HG02884 (cell line): Measurements from ENCODE around the gene PRODH.
"Not testable (repeated sequence)": the region's sequence is repeated elsewhere in the genome, so short reads cannot be mapped to it uniquely, and the experiment has no call there.

ENCODE experiments used
- ATAC-seq: cut with Tn5 transposase; IDR thresholded peaks from one replicate; pipeline ENCODE4 v1.9.1; 2021; ENCODE audit warnings: mild to moderate bottlenecking, moderate library complexity; ENCODE audit not compliant: unreplicated experiment

PRODH gene

GRCh38 chr22:18956121-18956895 is 20.2 kb upstream of the PRODH start:
- ATAC-seq = not testable (repeated sequence)

DNA sequence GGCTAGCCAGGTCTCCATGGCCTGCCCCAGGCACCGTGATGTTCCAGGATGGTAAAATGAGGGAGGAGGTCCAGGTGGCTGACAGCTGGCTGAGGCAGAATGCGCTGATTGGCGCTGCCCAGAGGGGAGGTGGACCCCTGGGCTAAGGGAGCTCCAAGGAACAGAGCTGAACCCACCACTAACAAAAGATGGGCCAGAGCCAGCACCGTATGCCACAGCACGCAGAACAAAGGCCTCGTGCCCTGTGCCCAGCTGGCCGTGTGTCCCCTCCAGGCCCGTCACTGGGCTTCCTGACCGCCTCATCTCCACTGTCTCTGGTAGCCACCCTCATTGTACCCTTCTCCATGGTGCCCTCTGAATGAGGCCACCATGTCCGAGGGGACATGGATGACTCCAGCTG is 19.6 kb upstream of the PRODH start:
- ATAC-seq = no peak

- ATAC-seq = no peak
Observed at GRCh38 chr22:18954990-18955571, 19.0 kb upstream of the PRODH start.

DNA sequence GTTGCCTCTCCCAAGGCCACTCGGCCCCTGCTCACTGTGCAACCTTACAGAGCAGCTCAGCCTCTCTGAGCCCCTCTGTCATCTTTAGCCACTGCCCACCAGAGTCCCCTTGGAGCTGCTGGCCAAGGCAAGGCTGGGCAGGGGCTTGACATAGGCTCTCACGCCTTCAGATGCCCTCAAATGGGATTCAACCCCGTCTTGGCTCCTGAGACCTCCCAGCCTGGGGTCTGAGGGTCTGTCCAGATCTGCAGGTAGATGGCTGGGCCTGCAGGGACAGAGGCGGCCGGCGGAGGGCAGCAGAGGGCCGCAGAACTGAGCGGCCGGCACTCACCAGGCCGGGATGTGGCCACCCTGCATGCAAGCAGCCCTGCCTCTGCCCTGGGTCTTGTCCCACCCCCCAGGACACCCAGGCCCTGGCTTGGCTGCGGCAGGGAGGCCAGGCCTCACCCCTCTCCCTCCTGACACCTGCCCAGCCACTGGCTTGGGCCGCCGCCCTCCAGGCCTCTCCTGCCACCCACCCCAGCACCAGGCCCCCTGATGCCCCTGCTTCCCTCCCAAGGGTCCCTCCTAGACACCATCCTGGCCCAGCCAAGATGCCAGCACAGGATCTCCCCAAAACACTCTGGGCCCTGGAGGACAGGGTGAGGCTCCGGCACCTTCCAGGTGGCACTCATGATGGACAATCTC is 18.4 kb upstream of the PRODH start:
- not testable (repeated sequence) for ATAC-seq

GRCh38 chr22:18953128-18953527 is 17.0 kb upstream of the PRODH start:
- not testable (repeated sequence) for ATAC-seq

GRCh38 chr22:18952022-18952421 is 15.9 kb upstream of the PRODH start:
- no peak for ATAC-seq

GRCh38 chr22:18950141-18950540 is 14.0 kb upstream of the PRODH start:
- no peak for ATAC-seq

DNA sequence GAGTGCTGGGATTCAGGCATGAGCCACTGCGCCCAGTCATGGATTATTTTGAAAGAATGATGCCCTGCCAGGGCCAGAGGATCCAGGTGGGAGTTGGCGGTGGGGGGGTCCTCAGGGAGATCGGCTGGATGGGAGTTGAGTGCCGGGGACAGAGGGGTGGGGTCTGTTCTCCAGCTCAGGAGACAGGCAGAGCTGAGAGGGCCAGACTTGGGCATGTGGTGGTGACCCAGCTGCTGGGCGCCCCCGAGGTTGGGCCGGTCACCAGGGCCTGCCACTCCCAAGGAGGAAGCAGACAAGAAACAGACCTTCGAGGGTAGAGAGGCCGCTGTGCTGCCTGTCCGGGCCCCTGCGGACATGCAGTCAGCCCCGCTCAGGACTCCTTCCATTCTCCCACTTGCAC is 11.8 kb upstream of the PRODH start:
- no peak for ATAC-seq

GRCh38 chr22:18947105-18947504 is 11.0 kb upstream of the PRODH start:
- not testable (repeated sequence) for ATAC-seq

DNA sequence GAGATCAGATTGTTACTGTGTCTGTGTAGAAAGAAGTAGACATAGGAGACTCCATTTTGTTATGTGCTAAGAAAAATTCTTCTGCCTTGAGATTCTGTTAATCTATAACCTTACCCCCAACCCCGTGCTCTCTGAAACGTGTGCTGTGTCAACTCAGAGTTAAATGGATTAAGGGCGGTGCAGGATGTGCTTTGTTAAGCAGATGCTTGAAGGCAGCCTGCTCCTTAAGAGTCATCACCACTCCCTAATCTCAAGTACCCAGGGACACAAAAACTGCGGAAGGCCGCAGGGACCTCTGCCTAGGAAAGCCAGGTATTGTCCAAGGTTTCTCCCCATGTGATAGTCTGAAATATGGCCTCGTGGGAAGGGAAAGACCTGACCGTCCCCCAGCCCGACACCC is 2.6 kb upstream of the PRODH start:
- ATAC-seq = not testable (repeated sequence)

DNA sequence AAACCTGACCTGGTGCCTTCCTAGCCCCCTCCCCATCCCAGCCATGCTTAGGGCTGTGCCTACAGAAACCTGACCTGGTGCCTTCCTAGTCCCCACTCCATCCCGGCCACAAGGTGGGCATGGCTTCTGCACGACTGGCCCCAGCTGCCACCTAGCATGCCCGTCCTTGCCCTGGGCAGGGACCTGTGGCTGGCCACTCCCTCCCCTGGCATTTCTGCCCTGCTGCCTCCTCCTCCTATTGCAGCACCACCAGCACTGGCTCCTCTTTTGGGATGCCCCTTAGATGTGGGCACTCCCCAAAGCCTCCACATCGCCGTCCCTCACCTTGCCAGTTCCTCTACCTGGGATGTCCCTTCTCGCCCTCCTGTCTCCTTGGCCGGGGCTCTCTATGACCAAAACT is 1.4 kb downstream of the PRODH start:
- ATAC-seq = not testable (repeated sequence)

DNA sequence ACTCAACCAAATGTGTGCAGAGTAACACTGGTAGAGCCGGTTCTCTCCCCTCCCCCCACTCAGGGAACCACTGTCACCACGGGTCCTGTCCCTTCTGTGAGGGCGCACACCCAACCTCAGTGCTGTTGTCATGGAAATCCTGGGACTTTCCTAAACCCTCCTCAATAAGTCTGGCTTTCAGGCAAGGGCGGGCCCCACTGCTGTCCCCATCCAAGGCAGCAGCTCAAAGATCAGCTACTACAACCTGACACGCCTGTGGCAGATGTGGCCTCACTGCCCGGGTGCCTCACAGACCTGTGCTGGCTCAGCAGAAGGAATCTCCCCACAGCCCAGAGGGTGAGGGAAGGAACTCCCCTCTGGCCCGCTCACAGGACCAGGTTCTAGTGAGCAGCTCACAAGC is 2.2 kb downstream of the PRODH start:
- ATAC-seq = no peak

GRCh38 chr22:18931905-18932652 is 4.0 kb downstream of the PRODH start:
- ATAC-seq = no peak

GRCh38 chr22:18929459-18929858 is 6.6 kb downstream of the PRODH start:
- no peak for ATAC-seq

GRCh38 chr22:18927573-18927972 is 8.5 kb downstream of the PRODH start:
- no peak for ATAC-seq

DNA sequence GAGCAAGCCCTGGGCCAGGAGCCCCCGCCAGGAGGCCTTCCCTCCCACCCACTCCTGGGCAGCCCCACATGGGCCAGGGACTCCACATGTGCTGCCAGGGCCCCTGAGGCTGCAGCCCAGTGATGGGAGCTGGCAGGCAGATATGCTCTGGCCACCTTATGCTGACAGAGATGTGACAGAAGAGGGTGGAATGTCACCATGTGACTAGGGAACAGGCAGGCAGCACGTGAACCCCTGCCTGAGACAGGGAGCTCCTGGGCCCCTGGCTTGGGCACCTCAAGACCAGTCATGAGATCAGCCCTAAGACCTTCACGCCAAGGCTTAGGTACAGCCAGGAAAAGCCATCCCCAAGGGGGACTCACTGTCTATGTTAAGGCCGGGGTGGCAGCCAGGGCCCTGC is 9.1 kb downstream of the PRODH start:
- no peak for ATAC-seq

GRCh38 chr22:18925368-18926064 is 10.6 kb downstream of the PRODH start:
- ATAC-seq = no peak

DNA sequence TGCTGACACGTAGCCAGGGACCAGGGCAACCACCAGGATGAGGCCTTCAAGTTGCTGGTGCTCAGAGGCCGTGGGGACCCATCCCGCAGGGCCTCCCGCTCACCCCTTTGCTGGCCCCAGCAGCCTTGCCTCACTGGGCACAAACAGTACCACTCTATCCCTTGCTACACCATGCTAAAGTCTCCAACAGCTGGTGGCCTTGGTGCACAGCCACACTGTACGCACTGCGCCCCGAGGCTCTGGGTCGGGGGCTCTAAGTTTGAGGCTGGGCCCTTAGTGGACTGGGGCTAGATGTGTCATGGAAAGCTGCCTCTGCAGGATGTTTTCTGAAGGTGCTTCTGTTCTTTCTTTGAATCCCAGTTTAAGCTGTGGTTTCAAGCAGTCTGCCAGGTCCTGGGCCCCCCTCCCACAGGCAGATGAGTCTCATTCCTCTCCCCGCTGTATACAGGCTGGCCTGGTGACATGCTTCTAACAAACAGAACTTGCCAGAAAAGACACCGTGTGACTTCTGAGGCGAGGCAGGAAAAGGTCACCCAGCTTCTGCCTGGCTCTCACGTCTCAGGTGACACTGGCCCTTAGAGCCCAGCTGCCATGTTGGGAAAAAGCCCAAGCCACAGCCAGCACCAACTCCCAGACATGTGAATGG is 15.7 kb downstream of the PRODH start:
- ATAC-seq = not testable (repeated sequence)

GRCh38 chr22:18917818-18918217 is 18.3 kb downstream of the PRODH start:
- not testable (repeated sequence) for ATAC-seq

DNA sequence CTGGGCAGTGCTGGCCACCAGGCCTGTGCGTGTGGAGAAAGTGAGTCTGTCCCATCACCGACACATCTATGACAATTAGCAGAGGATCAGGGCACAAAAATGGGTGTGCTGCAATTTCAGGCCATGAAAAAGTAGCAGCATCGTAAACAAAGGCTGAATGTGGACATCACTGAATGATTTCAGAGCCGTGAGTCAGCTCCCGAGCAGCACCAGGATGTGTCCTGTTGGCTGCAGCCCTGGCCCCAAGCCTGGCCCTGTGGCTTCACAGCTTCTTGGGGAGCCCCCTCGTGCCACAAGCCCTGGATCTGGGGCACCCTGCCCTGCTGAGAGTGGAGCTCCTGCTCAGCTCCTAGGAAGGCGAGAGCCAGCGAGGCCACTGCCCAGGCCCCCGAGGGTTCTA is 20.5 kb downstream of the PRODH start:
- ATAC-seq = not testable (repeated sequence)
